Measurements from ENCODE around the gene NUDT3. TPM values are rescaled to one million over a fixed set of nuclear protein-coding genes. Genes with fewer than 3 reads are reported as not detected.

NUDT3 gene
- polyA plus RNA-seq, 1 of the 3 experiments (the other 2 are of a cell fraction), result 11.9 TPM

DNA sequence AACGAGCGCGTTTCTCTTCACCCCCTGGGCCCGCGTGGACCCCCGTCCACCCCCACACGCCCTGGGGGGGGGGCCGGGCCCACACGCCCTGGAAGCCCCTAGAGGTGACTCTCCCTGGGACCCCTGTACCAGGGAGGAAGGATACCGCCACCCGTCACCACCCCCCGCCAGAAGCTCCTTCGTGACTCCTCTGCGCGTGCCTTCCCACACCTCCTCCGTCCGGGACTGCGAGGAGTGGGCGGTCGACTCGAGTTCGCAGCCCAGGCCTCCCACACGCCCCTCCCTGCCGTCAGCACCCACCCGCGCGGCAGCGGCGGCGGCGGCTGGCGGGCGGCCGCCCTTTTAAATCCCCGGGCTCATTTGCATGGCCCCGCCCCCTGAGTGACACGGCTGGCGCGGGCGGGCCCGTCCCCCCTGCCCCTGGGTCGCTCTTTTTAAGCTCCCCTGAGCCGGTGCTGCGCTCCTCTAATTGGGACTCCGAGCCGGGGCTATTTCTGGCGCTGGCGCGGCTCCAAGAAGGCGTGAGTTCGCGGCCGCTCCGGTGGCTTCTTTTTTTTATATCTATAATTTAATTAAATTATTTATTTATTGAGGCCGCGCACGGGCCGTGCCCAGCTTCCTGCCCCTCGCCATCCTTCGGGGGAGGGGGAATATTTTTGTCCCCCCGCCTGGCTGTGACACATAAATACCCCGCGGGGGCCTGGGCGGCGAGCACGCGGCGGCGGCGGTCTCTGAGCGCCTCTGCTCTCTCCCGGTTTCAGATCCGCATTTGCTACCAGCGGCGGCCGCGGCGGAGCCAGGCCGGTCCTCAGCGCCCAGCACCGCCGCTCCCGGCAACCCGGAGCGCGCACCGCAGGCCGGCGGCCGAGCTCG, 155.8 kb downstream of the NUDT3 start, which contains the start of gene HMGA1:
Gene HMGA1 (plus strand): TSS at position 431 of the 873 bp plus-strand sequence. CDS start 3,908 bp downstream, outside the sequence.
- no peaks in the 10 kb centered on the region for H3K9me2 ChIP-seq
- H3K4me3 ChIP-seq (ENCODE audit: low read depth in 2 of 2, low read length in 1 of 2), result peak within 1 kb of the TSS; percentile 80 to 82
- no peaks in the 10 kb centered on the region for H3K27me3 ChIP-seq (ENCODE audit: insufficient read depth)
- H3K4me2 ChIP-seq, result peak within 1 kb of the TSS; percentile 81
- TF ChIP-seq NFIC (IDR thresholded peaks at IDR 0.05; ENCODE audit: borderline replicate concordance) (0 out of 2 replicates have a peak, but pooled peaks have one; percentile 38), MEF2A (IDR thresholded peaks at IDR 0.05; ENCODE audit: borderline replicate concordance, low read depth) (peak; percentile 72; the same call in 1 of the 2 replicates), EZH2phosphoT487 (IDR thresholded peaks at IDR 0.05; ENCODE audit: borderline replicate concordance, low read depth) (no peak), RXRA (IDR thresholded peaks at IDR 0.05; ENCODE audit: borderline replicate concordance, low read depth) (no peak), POLR2AphosphoS5 (IDR thresholded peaks at IDR 0.05; ENCODE audit: low read depth, low read length) (peak; percentile 50; the same call in 1 of the 2 replicates), NRF1 (IDR thresholded peaks at IDR 0.05; ENCODE audit: low read depth, low read length) (0 out of 2 replicates have a peak, but pooled peaks have one; percentile 3), MXI1 (IDR thresholded peaks at IDR 0.05; ENCODE audit: low read depth, low read length) (peak; percentile 12; the same call in 1 of the 2 replicates), YY1 (IDR thresholded peaks at IDR 0.05; ENCODE audit: low read depth) (no peak), RFX5 (IDR thresholded peaks at IDR 0.05; ENCODE audit: low read length) (no peak), TAF1 (IDR thresholded peaks at IDR 0.05; ENCODE audit: borderline replicate concordance, low read depth, low read length) (no peak; the same call in 1 of the 2 replicates), RCOR1 (IDR thresholded peaks at IDR 0.05; ENCODE audit: low read length) (0 out of 2 replicates have a peak, but pooled peaks have one; percentile 12)
- TF ChIP-seq, protein P1, sequence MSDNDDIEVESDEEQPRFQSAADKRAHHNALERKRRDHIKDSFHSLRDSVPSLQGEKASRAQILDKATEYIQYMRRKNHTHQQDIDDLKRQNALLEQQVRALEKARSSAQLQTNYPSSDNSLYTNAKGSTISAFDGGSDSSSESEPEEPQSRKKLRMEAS (IDR thresholded peaks at IDR 0.05; ENCODE audit: low read depth), result peak; percentile 27; the same call in 1 of the 2 replicates
- TF ChIP-seq, protein P2, sequence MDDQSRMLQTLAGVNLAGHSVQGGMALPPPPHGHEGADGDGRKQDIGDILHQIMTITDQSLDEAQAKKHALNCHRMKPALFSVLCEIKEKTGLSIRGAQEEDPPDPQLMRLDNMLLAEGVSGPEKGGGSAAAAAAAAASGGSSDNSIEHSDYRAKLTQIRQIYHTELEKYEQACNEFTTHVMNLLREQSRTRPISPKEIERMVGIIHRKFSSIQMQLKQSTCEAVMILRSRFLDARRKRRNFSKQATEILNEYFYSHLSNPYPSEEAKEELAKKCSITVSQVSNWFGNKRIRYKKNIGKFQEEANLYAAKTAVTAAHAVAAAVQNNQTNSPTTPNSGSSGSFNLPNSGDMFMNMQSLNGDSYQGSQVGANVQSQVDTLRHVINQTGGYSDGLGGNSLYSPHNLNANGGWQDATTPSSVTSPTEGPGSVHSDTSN (IDR thresholded peaks at IDR 0.05), result peak; percentile 50
- TF ChIP-seq, protein P3, sequence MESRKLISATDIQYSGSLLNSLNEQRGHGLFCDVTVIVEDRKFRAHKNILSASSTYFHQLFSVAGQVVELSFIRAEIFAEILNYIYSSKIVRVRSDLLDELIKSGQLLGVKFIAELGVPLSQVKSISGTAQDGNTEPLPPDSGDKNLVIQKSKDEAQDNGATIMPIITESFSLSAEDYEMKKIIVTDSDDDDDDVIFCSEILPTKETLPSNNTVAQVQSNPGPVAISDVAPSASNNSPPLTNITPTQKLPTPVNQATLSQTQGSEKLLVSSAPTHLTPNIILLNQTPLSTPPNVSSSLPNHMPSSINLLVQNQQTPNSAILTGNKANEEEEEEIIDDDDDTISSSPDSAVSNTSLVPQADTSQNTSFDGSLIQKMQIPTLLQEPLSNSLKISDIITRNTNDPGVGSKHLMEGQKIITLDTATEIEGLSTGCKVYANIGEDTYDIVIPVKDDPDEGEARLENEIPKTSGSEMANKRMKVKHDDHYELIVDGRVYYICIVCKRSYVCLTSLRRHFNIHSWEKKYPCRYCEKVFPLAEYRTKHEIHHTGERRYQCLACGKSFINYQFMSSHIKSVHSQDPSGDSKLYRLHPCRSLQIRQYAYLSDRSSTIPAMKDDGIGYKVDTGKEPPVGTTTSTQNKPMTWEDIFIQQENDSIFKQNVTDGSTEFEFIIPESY (IDR thresholded peaks at IDR 0.05; ENCODE audit: borderline replicate concordance, low read depth), result no peak
- TF ChIP-seq, protein P4, sequence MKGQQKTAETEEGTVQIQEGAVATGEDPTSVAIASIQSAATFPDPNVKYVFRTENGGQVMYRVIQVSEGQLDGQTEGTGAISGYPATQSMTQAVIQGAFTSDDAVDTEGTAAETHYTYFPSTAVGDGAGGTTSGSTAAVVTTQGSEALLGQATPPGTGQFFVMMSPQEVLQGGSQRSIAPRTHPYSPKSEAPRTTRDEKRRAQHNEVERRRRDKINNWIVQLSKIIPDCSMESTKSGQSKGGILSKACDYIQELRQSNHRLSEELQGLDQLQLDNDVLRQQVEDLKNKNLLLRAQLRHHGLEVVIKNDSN (IDR thresholded peaks at IDR 0.05; ENCODE audit: borderline replicate concordance, low read depth), result no peak
- TF ChIP-seq, protein P5, sequence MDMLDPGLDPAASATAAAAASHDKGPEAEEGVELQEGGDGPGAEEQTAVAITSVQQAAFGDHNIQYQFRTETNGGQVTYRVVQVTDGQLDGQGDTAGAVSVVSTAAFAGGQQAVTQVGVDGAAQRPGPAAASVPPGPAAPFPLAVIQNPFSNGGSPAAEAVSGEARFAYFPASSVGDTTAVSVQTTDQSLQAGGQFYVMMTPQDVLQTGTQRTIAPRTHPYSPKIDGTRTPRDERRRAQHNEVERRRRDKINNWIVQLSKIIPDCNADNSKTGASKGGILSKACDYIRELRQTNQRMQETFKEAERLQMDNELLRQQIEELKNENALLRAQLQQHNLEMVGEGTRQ (IDR thresholded peaks at IDR 0.05; ENCODE audit: borderline replicate concordance, low read depth, low read length), result no peak
- WGBS (ENCODE audit: low lambda C conversion rate), result 8% methylated on average over 33 of the region's 91 CpGs
- CTCF ChIA-PET, result interaction anchor here (0.7 to 2.0 kb wide), 7 partner anchors 10 to 290 kb away, joined by 4 to 18 read pairs (median 4); no protein-coding TSS in a partner anchor
- peaks cover 30% of the 10 kb centered on the region for H3K79me2 ChIP-seq (ENCODE audit: insufficient read depth)
- H3K27ac ChIP-seq (ENCODE audit: low read depth in 2 of 2, low read length in 1 of 2), result peak within 1 kb of the TSS; percentile 72 to 85
- H3K9me3 ChIP-seq, result no peaks in the 10 kb centered on the region
- no peaks in the 10 kb centered on the region for H4K20me1 ChIP-seq (ENCODE audit: insufficient read depth)
- H3K36me3 ChIP-seq (replicated peaks in 1 of 2; ENCODE audit: control insufficient read depth in 1 of 2, insufficient read depth in 2 of 2, low read length in 1 of 2), result peaks cover 2 to 10% of the 10 kb centered on the region in 2 experiments
- peak within 1 kb of the TSS; percentile 95 for H3K9ac ChIP-seq
- POLR2A ChIA-PET, result interaction anchor here (0.6 to 1.7 kb wide), 7 partner anchors 10 to 190 kb away, joined by 3 to 15 read pairs (median 3); partner anchors contain the start of gene SMIM29
- H3F3A ChIP-seq (replicated peaks; ENCODE audit: insufficient read depth), result peaks cover 29% of the 10 kb centered on the region
- peak; percentile 99 for DNase-seq
- H3K4me1 ChIP-seq (ENCODE audit: control insufficient read depth in 1 of 2, insufficient read depth in 2 of 2, low read depth in 1 of 2, low read length in 1 of 2), result peaks cover 9 to 22% of the 10 kb centered on the region in 2 experiments
- peak within 1 kb of the TSS; percentile 76; the same call in 1 of the 2 replicates for H2AFZ ChIP-seq (ENCODE audit: low read depth)
